GM12875 (cell line): ENCODE measurements around the gene JPT2.

Experiments
- H3K4me3 ChIP-seq: one replicate; pipeline ENCODE4 v1.5.1; 2011; ENCODE audit warnings: low read depth, low read length, control low read depth
- TF ChIP-seq, protein P1 (sequence below): IDR thresholded peaks from 2 replicates; pipeline ENCODE4 v1.5.1; 2011; ENCODE audit warnings: low read depth, mild to moderate bottlenecking, control low read depth, inconsistent platforms, low read length, moderate library complexity, borderline replicate concordance; ENCODE audit not compliant: insufficient read depth

The JPT2 gene

DNA sequence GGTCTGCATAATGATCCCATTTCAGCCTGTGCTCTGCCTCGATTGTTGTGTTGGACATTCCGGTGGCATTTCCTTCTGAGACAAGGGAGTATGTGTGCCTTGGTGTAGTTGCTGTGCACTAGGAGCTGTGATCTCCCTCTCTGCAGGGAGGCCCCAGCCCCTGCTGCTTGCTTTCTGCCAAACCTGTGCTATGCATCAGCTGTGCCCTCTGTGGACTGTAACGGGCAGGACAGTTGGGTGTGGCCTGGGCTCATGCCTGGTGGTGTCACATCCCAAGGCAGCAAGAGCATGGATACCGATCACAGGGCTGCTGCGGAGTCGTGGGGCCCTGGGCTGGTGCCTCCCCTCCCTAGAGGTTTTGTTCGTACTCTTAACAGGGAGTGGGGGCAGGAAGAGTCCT is 3.8 kb upstream of the JPT2 start:
- H3K4me3 ChIP-seq = no peak overlapping the region
- TF ChIP-seq, protein P1, sequence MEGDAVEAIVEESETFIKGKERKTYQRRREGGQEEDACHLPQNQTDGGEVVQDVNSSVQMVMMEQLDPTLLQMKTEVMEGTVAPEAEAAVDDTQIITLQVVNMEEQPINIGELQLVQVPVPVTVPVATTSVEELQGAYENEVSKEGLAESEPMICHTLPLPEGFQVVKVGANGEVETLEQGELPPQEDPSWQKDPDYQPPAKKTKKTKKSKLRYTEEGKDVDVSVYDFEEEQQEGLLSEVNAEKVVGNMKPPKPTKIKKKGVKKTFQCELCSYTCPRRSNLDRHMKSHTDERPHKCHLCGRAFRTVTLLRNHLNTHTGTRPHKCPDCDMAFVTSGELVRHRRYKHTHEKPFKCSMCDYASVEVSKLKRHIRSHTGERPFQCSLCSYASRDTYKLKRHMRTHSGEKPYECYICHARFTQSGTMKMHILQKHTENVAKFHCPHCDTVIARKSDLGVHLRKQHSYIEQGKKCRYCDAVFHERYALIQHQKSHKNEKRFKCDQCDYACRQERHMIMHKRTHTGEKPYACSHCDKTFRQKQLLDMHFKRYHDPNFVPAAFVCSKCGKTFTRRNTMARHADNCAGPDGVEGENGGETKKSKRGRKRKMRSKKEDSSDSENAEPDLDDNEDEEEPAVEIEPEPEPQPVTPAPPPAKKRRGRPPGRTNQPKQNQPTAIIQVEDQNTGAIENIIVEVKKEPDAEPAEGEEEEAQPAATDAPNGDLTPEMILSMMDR = no peak

GRCh38 chr16:1674751-1675664 is 3.1 kb upstream of the JPT2 start:
- TF ChIP-seq, protein P1 = no peak
- H3K4me3 ChIP-seq = no peak overlapping the region

DNA sequence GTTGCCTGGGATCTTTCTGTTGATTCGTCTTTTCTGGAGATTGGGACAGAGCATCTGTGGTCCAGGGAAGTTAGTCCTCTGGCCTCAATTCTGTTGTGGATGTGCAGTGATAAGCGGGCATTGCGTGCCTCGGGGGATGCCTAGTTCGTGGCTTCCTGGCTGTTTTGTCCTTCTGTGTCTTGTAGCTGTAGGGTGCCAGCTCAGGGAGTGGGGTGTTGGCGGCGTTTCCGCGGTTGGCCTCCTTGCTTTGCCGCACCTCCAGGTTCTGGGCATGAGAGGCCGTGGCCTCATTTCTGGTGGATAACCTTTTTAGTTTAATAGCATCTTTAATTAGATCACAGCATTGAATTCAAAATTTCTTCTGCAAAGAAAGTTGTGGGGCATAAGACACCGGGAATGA is 1.4 kb upstream of the JPT2 start:
- no peak overlapping the region for H3K4me3 ChIP-seq
- TF ChIP-seq, protein P1 = no peak

- H3K4me3 ChIP-seq = no peak overlapping the region
- TF ChIP-seq, protein P1 = no peak
Measured at GRCh38 chr16:1677339-1677738, 740 bp upstream of the JPT2 start.

DNA sequence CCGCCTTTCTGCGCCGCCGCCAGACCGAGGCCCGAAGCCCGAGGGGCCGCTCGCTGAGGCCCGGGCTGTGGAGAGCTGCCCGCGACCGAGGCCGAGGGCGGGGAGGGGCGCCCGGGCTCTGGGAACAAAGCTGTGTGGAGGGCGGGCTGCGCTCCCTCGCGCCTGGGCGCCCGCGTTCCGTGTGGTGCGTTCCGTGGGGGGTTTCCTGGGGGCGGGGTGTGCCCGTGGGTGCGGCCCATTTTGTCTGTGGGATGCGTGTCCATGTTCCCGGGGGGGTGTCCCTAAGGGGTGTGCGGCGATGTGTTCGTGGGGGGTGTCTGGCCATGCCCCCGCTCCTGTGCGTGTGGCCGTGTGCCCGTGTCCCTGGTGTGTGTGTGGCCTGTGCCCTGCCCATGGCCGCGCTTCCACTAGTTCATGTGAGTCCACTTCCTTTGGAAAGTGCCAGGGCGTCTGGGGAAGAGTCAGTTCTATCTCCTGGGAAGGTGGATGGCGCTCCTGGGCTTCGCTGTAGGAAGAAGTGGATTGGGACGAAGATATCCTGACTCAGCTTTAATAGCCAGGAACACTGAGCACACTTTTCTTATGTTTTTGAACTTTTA is 520 bp downstream of the JPT2 start:
- TF ChIP-seq, protein P1 = no peak
- H3K4me3 ChIP-seq = peak overlapping the region; percentile 91

GRCh38 chr16:1680361-1680760 is 2.3 kb downstream of the JPT2 start:
- TF ChIP-seq, protein P1 = no peak
- no peak overlapping the region for H3K4me3 ChIP-seq

GRCh38 chr16:1681032-1681431 is 3.0 kb downstream of the JPT2 start:
- TF ChIP-seq, protein P1 = no peak
- H3K4me3 ChIP-seq = no peak overlapping the region
